ENCODE results near the gene ANKRD12. TPM values are rescaled to one million over a fixed set of nuclear protein-coding genes. Genes with fewer than 3 reads are reported as not detected.

The ANKRD12 gene
- total and polyA plus RNA-seq, 12 donors, result 14.1 to 91.2 (median 36.5) TPM

- Histone ChIP-seq H3K4me1 (replicated peaks in 1 of 2) (no peaks in the 10 kb centered on the region), H3K9me3 (replicated peaks in 1 of 3) (no peaks in the 10 kb centered on the region), H3K27me3 (no peaks in the 10 kb centered on the region), H3K4me3 (no peak overlapping the region), H3K36me3 (replicated peaks in 1 of 2) (no peaks in the 10 kb centered on the region), H3K27ac (no peak overlapping the region)
- intact Hi-C loops (cut with DNase I), result no loop called here
- no peak for DNase-seq
- TF ChIP-seq, protein P1, sequence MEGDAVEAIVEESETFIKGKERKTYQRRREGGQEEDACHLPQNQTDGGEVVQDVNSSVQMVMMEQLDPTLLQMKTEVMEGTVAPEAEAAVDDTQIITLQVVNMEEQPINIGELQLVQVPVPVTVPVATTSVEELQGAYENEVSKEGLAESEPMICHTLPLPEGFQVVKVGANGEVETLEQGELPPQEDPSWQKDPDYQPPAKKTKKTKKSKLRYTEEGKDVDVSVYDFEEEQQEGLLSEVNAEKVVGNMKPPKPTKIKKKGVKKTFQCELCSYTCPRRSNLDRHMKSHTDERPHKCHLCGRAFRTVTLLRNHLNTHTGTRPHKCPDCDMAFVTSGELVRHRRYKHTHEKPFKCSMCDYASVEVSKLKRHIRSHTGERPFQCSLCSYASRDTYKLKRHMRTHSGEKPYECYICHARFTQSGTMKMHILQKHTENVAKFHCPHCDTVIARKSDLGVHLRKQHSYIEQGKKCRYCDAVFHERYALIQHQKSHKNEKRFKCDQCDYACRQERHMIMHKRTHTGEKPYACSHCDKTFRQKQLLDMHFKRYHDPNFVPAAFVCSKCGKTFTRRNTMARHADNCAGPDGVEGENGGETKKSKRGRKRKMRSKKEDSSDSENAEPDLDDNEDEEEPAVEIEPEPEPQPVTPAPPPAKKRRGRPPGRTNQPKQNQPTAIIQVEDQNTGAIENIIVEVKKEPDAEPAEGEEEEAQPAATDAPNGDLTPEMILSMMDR (IDR thresholded peaks at IDR 0.05), result no peak
- TF ChIP-seq POLR2A (IDR thresholded peaks at IDR 0.05), result no peak
These were observed 153.6 kb downstream of the ANKRD12 start for GRCh38 chr18:9290156-9290555.

DNA sequence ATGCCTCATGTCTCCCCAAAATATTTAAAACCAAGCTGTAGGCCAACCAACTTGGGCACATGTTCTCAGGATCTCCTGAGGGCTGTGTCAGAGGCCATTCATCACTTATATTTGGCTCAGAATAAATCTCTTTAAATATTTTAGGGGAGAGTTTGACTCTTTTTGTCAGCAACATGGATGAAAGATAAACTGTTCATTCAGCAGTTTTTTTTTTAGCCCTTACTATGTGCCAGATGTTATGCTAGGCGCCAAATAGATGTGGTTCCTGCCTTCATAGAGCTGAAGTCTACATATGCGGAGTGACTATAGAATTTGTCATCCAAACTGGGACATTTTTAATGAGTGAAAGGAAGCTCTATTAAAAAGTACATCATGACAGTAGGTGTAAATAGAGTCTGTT is 155.5 kb downstream of the ANKRD12 start:
- H3K4me1 ChIP-seq (replicated peaks in 1 of 2), result no peaks in the 10 kb centered on the region
- no peaks in the 10 kb centered on the region for H3K9me3 ChIP-seq (replicated peaks in 1 of 3)
- intact Hi-C loops (cut with DNase I), result no loop called here
- WGBS, 4 donors, result 92 to 94% (median 93%) methylated on average over 2 of the region's 2 CpGs
- H3K27me3 ChIP-seq, result no peaks in the 10 kb centered on the region
- DNase-seq, result no peak
- H3K36me3 ChIP-seq (replicated peaks in 1 of 2), result no peaks in the 10 kb centered on the region
- no peak overlapping the region for H3K27ac ChIP-seq
- no peak for TF ChIP-seq POLR2A (IDR thresholded peaks at IDR 0.05)
- TF ChIP-seq, protein P1 (IDR thresholded peaks at IDR 0.05), result no peak
- no peak overlapping the region for H3K4me3 ChIP-seq

- H3K9me3 ChIP-seq (replicated peaks in 1 of 3), result no peaks in the 10 kb centered on the region
- TF ChIP-seq, protein P1 (IDR thresholded peaks at IDR 0.05), result no peak
- no peak for TF ChIP-seq POLR2A (IDR thresholded peaks at IDR 0.05)
- no peaks in the 10 kb centered on the region for H3K27me3 ChIP-seq
- DNase-seq, result no peak
- no peaks in the 10 kb centered on the region for H3K4me1 ChIP-seq (replicated peaks in 1 of 2)
- no peaks in the 10 kb centered on the region for H3K36me3 ChIP-seq (replicated peaks in 1 of 2)
- 92 to 100% (median 95%) methylated on average over 1 of the region's 1 CpG for WGBS, 4 donors
- intact Hi-C loops (cut with DNase I), result no loop called here
- H3K4me3 ChIP-seq, result no peak overlapping the region
- H3K27ac ChIP-seq, result no peak overlapping the region
These were observed 157.4 kb downstream of the ANKRD12 start for GRCh38 chr18:9293948-9294347.

DNA sequence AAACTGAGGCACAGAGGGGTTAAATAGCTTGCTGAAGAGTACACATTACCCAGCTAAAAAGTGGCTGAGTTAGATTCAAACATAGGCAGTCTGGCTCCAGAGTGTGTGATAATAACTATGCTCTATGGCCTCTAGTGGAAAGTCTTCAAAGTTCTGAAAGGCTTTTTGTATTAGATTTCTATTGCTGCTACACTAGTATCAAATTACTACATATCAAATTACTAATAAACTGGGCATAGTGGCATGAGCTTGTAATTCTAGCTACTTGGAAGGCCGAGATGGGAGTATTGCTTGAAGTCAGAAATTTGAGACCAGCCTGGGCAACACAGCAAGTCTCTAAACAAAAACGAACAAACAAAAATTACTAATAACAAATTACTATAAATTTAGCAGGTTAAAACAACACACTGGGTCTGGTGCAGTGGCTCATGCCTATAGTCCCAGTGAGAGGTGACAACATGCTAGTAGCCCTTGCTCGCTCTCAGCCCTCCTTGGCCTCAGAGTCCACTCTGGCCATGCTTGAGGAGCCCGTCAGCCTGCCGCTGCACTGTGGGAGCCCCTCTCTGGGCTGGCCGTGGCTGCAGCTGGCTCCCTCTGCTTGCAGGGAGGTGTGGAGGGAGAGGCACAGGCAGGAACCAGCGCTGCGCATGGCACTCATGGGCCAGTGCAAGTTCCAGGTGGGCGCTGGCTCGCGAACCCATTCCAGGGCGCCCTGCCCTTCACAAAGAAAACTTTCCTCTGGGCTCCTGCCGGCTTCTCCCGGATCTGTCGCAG is 159.8 kb downstream of the ANKRD12 start:
- Histone ChIP-seq H3K27ac (no peak overlapping the region), H3K4me3 (no peak overlapping the region), H3K27me3 (no peaks in the 10 kb centered on the region), H3K4me1 (replicated peaks in 1 of 2) (no peaks in the 10 kb centered on the region), H3K36me3 (replicated peaks in 1 of 2) (no peaks in the 10 kb centered on the region), H3K9me3 (replicated peaks in 1 of 3) (no peaks in the 10 kb centered on the region)
- intact Hi-C loops (cut with DNase I), result no loop called here
- DNase-seq, result no peak
- TF ChIP-seq, protein P1 (IDR thresholded peaks at IDR 0.05), result no peak
- no peak for TF ChIP-seq POLR2A (IDR thresholded peaks at IDR 0.05)
- WGBS, 4 donors, result 79 to 98% (median 94%) methylated on average over 3 to 15 of the region's 15 CpGs
